Muscle of leg (tissue), 11 donors: ENCODE measurements around the gene ZNF75A. TPM values are rescaled to one million over a fixed set of nuclear protein-coding genes. Genes with fewer than 3 reads are reported as not detected.

ENCODE experiments used
- DNase-seq: peaks from one replicate; pipeline ENCODE4 v3.0.0; 2013
- H3K27ac ChIP-seq: one replicate; pipeline ENCODE4 v1.5.1; 2013; ENCODE audit warnings: mild to moderate bottlenecking, low read length, control low read depth
- H3K27me3 ChIP-seq: one replicate; pipeline ENCODE4 v1.6.1; 2013; ENCODE audit warnings: low read length; ENCODE audit not compliant: control insufficient read depth, insufficient read depth
- H3K36me3 ChIP-seq: one replicate; pipeline ENCODE4 v1.6.1; 2013; ENCODE audit warnings: low read length; ENCODE audit not compliant: control insufficient read depth, insufficient read depth
- H3K4me1 ChIP-seq: one replicate; pipeline ENCODE4 v1.6.1; 2013; ENCODE audit warnings: low read length; ENCODE audit not compliant: control insufficient read depth, insufficient read depth
- H3K4me3 ChIP-seq: one replicate; pipeline ENCODE4 v1.5.1; 2013; ENCODE audit warnings: low read length, control low read depth
- H3K9me3 ChIP-seq: replicated peaks from 2 replicates; pipeline ENCODE4 v1.6.1; 2013; ENCODE audit warnings: low read depth, low read length; ENCODE audit not compliant: control insufficient read depth
- whole genome bisulfite sequencing: methylation state at CpG from one replicate; pipeline ENCODE4 v1.1.5; 2013; ENCODE audit warnings: missing lambda C conversion rate; ENCODE audit not compliant: insufficient coverage; 5-methylcytosine and 5-hydroxymethylcytosine counted together
- polyA plus RNA-seq, 8 donors: library from polyadenylated mRNA; unstranded; fragments of 120-200 nt; gene quantifications; one replicate each; pipeline versions ENCODE4 v1.2.1 to v1.2.3, GENCODE V29; 2013; ENCODE audit warnings: inconsistent platforms in 1 of 8, low replicate concordance in 1 of 8; ENCODE audit not compliant: insufficient read length in 8 of 8, insufficient read depth in 1 of 8
- total RNA-seq: library from RNA; stranded (reverse); fragments of 120-200 nt; gene quantifications from one replicate; pipeline ENCODE4 v1.2.4, GENCODE V29; 2013

Gene ZNF75A
- total and polyA plus RNA-seq, 9 donors = 20.3 to 33.1 (median 23.6) TPM

DNA sequence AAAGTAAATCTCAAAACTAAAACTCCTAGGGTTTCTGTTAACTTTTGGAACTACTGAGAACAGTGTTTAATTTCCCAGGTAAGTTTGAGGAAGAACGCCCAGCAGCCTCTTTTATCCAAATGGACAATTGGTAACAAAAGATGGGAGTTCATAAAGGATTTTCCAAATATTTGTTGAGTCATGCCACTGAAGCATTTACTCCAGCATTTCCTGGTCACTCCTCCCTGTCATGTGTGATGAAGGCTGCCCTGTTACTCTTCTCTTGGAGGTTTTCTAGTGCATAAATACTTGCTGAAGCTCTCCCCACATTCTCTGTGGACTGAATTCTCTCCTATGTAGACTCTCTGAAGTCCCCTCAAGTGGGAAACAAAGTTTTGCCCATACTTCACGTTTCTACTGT, 16.5 kb downstream of the ZNF75A start:
- H3K36me3 ChIP-seq = peaks cover 12% of the 10 kb centered on the region
- H3K9me3 ChIP-seq = peaks cover 72% of the 10 kb centered on the region
- H3K27ac ChIP-seq = no peak overlapping the region
- DNase-seq = no peak
- WGBS = 25% methylated on average over 1 of the region's 2 CpGs
- H3K4me3 ChIP-seq = no peak overlapping the region
- H3K4me1 ChIP-seq = no peaks in the 10 kb centered on the region
- no peaks in the 10 kb centered on the region for H3K27me3 ChIP-seq

DNA sequence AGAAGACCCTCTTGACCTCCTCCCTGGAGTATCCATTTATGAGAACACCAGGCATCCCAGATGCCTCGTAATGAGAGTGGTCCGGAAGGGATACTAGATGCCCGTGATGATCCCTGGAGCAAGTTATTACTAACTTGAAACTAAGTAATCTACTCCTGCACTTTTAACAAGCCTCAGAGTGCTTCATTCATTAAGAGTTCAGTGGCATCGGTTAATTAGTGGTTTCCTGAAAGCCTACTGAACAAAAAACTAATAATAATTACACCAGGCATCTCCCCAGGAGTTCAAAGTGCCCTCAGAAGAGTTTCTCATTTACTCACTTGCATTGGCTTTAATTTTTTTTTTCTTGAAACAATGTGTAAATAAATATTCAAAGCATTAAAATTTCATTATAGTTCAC, 22.2 kb downstream of the ZNF75A start:
- Histone ChIP-seq H3K27ac (no peak overlapping the region), H3K4me1 (no peaks in the 10 kb centered on the region), H3K36me3 (no peaks in the 10 kb centered on the region), H3K9me3 (peaks cover 22% of the 10 kb centered on the region), H3K27me3 (no peaks in the 10 kb centered on the region), H3K4me3 (no peak overlapping the region)
- DNase-seq = no peak
- WGBS = 84% methylated on average over 3 of the region's 4 CpGs

DNA sequence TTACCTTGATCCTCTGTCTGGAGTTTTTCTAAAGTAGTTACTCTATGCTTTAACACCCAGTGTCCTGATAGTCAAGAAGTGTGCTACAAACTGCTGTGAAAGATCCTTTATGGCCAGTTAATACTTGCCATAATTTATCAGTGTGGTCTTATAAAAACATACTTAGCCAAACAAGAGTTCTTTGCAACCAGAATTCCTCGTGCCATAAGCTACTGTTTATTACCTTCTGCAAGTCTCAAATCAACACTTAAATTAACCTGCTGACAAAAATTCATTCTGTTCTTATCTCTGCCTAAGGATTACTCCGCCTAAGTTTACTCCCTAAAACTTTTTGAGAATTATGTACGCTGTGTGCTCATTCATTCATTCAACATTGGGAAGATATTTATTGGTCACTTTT, 22.8 kb downstream of the ZNF75A start:
- H3K27me3 ChIP-seq = no peaks in the 10 kb centered on the region
- WGBS = 63% methylated on average over 1 of the region's 3 CpGs
- no peaks in the 10 kb centered on the region for H3K4me1 ChIP-seq
- H3K36me3 ChIP-seq = no peaks in the 10 kb centered on the region
- H3K27ac ChIP-seq = no peak overlapping the region
- no peak for DNase-seq
- no peak overlapping the region for H3K4me3 ChIP-seq
- peaks cover 21% of the 10 kb centered on the region for H3K9me3 ChIP-seq

DNA sequence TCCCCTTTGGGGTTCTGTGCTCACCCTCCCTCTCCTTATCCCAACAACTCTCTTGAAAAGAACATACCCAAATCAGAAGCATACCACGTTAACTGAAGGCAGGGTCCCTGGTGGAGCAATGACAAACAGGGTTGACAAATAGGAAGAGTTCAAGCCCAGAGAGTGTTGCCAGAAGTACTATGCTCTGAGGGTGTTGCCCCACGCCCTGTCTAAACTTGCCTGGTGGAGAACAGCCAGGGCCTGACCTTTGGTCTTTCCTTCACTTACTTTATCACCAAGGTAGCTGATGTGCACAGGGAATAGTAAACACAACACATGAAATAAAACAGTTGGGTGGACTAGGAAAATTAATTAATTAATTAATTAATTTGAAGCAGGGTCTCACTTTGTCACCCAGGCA, 23.3 kb downstream of the ZNF75A start:
- no peak overlapping the region for H3K4me3 ChIP-seq
- no CpG with 5 or more reads among the region's 2 CpGs for WGBS
- H3K36me3 ChIP-seq = no peaks in the 10 kb centered on the region
- no peaks in the 10 kb centered on the region for H3K27me3 ChIP-seq
- peaks cover 16% of the 10 kb centered on the region for H3K9me3 ChIP-seq
- H3K27ac ChIP-seq = no peak overlapping the region
- no peaks in the 10 kb centered on the region for H3K4me1 ChIP-seq
- DNase-seq = no peak

- H3K36me3 ChIP-seq = no peaks in the 10 kb centered on the region
- H3K4me1 ChIP-seq = no peaks in the 10 kb centered on the region
- WGBS = no CpG with 5 or more reads among the region's 2 CpGs
- no peak for DNase-seq
- H3K27me3 ChIP-seq = no peaks in the 10 kb centered on the region
- H3K9me3 ChIP-seq = no peaks in the 10 kb centered on the region
- no peak overlapping the region for H3K27ac ChIP-seq
- H3K4me3 ChIP-seq = no peak overlapping the region
Observed at GRCh38 chr16:3346041-3346440, 40.7 kb downstream of the ZNF75A start.

- 47% methylated on average over 2 of the region's 10 CpGs for WGBS
- no peaks in the 10 kb centered on the region for H3K36me3 ChIP-seq
Observed at GRCh38 chr16:3347586-3347985, 42.3 kb downstream of the ZNF75A start.

DNA sequence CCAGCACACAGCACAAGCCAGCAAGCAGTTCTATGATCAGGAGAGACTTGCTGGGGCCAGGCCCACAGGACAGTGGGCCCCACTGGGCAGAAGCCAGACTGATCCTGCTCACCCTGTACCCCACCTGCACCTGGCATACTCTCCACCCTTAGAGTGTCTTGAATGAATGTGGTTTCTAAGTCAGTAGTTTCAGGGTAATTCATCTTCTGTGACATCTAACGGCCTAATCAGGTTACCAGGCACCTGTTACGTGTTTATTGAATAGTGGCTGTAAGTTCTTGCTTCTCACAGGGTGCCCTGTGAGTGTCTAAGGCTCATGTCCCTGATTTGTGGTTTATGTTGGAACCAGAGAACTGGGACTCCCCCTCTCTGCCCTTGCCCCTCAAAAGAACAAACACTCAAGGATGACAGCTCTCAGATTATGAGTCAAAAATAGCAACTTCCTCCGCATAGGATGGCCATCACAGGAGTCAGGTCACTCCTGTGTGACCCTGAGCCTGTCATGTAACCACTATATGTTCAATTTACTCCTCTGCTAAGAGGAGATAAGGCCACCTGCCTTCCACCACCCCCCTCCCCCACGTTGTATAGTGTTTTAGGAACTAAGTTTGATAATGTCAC, 43.4 kb downstream of the ZNF75A start:
- Histone ChIP-seq H3K27me3 (no peaks in the 10 kb centered on the region), H3K4me3 (no peak overlapping the region), H3K27ac (no peak overlapping the region), H3K4me1 (no peaks in the 10 kb centered on the region), H3K9me3 (no peaks in the 10 kb centered on the region), H3K36me3 (no peaks in the 10 kb centered on the region)
- no CpG with 5 or more reads among the region's 4 CpGs for WGBS
- DNase-seq = no peak

More at GRCh38 chr16:3347586-3347985, 42.3 kb downstream of the ZNF75A start:
- Histone ChIP-seq H3K4me1 (no peaks in the 10 kb centered on the region), H3K9me3 (no peaks in the 10 kb centered on the region), H3K4me3 (no peak overlapping the region), H3K27ac (no peak overlapping the region), H3K27me3 (no peaks in the 10 kb centered on the region)
- DNase-seq = no peak

DNA sequence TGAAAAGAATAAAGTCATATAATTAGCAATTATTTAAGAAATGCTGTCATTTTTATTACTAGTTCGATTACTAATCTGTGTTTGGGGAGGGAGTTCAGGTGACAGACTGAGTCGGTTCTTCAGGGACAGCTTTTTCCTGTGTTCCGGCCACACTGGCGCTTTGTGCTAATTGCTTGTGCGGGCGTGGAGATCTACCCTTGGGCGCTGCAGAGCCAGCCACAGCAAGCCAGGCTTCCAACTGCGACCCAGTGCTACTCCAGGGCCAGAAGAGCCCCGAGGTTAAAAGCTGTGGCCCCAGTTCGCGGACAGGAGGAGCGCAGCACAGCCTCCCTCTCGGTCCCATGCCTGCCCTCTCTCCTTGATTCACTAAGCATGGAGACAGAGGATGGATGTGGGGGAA, 43.9 kb downstream of the ZNF75A start:
- Histone ChIP-seq H3K27ac (no peak overlapping the region), H3K27me3 (no peaks in the 10 kb centered on the region), H3K4me3 (no peak overlapping the region), H3K4me1 (no peaks in the 10 kb centered on the region), H3K36me3 (no peaks in the 10 kb centered on the region), H3K9me3 (no peaks in the 10 kb centered on the region)
- no peak for DNase-seq
- WGBS = 54% methylated on average over 6 of the region's 13 CpGs

DNA sequence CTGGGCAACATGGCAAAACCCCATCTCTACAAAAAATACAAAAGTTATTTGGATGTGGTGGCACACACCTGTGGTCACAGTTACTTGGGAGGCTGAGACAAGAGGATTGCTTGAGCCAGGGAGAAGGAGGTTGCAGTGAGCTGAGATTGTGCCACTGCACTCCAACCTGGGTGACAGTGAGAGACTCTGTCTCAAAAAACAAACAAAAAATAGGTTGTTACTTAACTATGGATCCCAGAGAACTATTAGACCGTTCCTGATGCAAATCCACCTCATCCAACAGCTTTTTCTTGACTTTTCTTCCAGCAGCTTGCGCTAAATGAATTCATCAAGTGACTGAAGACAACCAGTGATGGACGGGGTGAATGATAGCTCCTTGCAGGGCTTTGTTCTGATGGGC, 50.3 kb downstream of the ZNF75A start, which contains the start of gene OR2C1:
Gene OR2C1 (plus strand): TSS at position 301 of the 400 bp plus-strand sequence. CDS start 52 bp downstream, at position 353.
- no peak within 1 kb of the TSS for H3K27ac ChIP-seq
- 86% methylated on average over 2 of the region's 3 CpGs for WGBS
- H3K27me3 ChIP-seq = no peaks in the 10 kb centered on the region
- H3K9me3 ChIP-seq = no peaks in the 10 kb centered on the region
- no peaks in the 10 kb centered on the region for H3K4me1 ChIP-seq
- DNase-seq = no peak
- no peak within 1 kb of the TSS for H3K4me3 ChIP-seq
- H3K36me3 ChIP-seq = no peaks in the 10 kb centered on the region

DNA sequence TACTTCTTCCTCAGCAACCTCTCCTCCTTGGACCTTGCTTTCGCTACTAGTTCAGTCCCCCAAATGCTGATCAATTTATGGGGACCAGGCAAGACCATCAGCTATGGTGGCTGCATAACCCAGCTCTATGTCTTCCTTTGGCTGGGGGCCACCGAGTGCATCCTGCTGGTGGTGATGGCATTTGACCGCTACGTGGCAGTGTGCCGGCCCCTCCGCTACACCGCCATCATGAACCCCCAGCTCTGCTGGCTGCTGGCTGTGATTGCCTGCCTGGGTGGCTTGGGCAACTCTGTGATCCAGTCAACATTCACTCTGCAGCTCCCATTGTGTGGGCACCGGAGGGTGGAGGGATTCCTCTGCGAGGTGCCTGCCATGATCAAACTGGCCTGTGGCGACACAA, 50.8 kb downstream of the ZNF75A start:
- Histone ChIP-seq H3K4me3 (no peak overlapping the region), H3K36me3 (no peaks in the 10 kb centered on the region), H3K9me3 (no peaks in the 10 kb centered on the region), H3K4me1 (no peaks in the 10 kb centered on the region), H3K27ac (no peak overlapping the region), H3K27me3 (peaks cover 2% of the 10 kb centered on the region)
- no peak for DNase-seq
- 63% methylated on average over 9 of the region's 10 CpGs for WGBS

DNA sequence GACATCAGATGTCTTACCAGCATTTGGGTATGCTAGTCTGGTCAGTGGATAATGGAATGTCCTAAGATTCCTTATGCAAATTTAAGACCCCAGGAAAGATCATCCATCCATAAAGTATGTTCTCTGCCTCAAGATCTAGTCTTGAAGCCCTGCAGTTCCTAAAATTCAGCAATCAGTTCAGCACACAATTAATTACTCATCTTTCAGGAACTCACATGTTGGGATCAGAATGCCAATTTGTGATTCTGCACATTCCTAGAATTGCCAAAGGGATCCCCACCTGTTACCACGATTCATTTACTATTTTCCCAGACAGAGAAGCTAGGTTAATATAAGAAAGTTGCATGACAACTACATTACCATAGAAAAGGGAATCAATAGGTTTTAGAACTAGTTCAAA, 53.6 kb downstream of the ZNF75A start:
- Histone ChIP-seq H3K9me3 (no peaks in the 10 kb centered on the region), H3K4me3 (no peak overlapping the region), H3K36me3 (no peaks in the 10 kb centered on the region), H3K27ac (no peak overlapping the region), H3K4me1 (no peaks in the 10 kb centered on the region), H3K27me3 (peaks cover 2% of the 10 kb centered on the region)
- WGBS = no CpG with 5 or more reads among the region's 1 CpG
- no peak for DNase-seq
